ENCODE measurements around the gene C6orf15.

C6orf15 gene

DNA sequence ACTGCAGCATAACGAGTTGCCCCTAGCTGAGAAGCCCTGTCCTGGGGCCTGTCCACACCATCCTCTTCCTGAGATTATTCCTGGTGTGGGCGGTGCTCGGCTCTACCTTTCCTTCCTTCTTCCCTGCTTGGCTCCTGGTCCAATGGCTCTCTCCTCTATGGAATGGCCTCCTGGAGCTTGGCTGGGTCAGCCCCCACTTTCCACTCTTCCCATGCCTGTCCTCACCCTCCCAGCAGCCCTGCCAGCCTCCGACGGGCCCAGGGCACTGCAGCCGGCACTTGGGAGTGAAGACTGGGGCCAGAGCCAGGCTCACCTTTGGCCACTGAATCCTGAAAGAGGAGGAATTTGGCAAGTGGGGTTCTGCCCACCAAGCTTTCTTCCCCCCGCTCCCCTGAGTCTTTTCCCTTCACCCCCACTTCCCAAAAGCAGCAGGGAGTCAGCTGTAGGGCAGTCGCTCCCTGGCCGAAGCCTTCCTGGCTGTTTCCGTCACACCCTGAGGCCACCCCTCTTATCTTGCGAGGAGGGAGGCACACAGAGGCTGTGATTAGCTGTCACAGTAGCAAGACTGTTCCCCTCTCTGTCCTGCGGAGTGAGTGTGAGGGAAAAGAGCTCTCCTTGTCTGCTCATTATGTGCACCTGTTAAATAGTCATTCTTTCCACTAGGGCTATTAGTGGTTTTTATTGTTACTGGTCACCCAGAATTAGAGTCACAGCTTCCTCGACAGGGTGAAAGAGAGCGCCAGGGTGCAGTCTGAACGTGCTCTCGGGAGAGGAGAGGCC, 14.2 kb upstream of the C6orf15 start:
- H3K9me3 ChIP-seq, result no peaks in the 10 kb centered on the region
- TF ChIP-seq CTCF (IDR thresholded peaks at IDR 0.05; ENCODE audit: low read depth, low read length), result no peak
- H3K36me3 ChIP-seq, result no peaks in the 10 kb centered on the region
- no peak for DNase-seq
- no peak overlapping the region for H3K4me3 ChIP-seq (ENCODE audit: low read depth, low read length)
- no peaks in the 10 kb centered on the region; the same call in 1 of the 2 replicates for H3K4me1 ChIP-seq
- 0 out of 2 replicates have a peak, but pooled peaks cover 5% of the 10 kb centered on the region for H3K27me3 ChIP-seq

DNA sequence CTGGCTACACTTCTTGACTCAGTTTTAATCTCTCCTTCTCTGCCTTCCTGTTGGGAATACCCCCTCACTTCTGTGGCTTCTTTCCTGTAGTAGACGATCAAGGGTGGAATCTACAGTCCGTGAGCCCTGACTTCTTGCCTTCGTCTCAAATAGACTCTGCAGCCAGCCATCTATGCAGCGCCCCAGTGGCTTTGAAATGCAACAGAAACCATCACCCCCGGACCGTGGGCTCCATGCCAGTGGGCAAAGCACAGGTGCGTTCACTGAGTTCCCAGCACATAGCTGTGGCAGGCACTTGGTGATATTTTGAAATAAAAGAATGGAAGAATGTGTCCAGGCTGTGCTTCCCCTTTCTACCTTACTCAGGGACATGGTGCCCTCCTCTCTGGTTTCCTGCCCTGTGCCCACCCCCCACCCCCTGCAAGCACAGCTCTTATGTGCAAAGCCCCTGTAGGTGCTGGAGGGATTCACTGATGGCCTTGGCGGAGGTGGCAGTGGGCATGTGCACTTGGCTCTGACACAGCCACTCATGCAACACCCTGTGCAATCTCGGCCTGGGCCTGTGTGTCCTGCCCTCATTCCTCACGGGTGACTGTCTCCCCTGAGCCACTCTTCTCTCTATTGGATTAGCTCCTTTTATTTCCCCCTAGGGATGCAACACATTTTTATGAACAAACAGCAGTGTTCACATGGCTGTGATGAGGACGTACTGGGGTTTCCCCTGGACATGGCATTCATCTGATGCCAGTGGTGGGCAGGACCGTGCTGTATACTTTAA, 13.4 kb upstream of the C6orf15 start:
- no peak for TF ChIP-seq CTCF (IDR thresholded peaks at IDR 0.05; ENCODE audit: low read depth, low read length)
- Histone ChIP-seq H3K9me3 (no peaks in the 10 kb centered on the region), H3K4me3 (ENCODE audit: low read depth, low read length) (no peak overlapping the region), H3K4me1 (no peaks in the 10 kb centered on the region; the same call in 1 of the 2 replicates), H3K36me3 (no peaks in the 10 kb centered on the region), H3K27me3 (0 out of 2 replicates have a peak, but pooled peaks cover 5% of the 10 kb centered on the region)
- DNase-seq, result no peak

DNA sequence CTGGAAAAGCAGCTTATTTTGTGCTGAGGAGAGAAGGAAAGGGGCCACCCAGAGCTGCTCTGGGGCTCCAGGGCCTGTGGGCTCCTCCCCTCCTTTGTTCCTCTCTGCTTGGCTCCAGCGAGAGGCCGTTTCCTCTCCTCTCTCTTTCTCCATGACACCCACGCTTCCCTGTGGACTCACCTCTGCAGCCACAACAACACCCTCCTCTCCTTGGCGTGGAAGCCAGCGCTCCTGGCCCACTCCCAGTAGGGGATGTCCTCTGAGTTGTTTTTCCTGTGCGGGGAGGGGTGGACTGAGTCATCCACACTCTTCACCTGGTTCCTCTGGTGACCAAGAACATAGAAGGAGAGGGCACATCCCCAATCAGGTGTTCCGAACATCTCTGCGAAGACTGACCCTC, 12.8 kb upstream of the C6orf15 start:
- H3K4me3 ChIP-seq (ENCODE audit: low read depth, low read length), result no peak overlapping the region
- H3K36me3 ChIP-seq, result no peaks in the 10 kb centered on the region
- no peaks in the 10 kb centered on the region; the same call in 1 of the 2 replicates for H3K4me1 ChIP-seq
- no peak for DNase-seq
- no peaks in the 10 kb centered on the region for H3K9me3 ChIP-seq
- 0 out of 2 replicates have a peak, but pooled peaks cover 5% of the 10 kb centered on the region for H3K27me3 ChIP-seq
- TF ChIP-seq CTCF (IDR thresholded peaks at IDR 0.05; ENCODE audit: low read depth, low read length), result no peak

- TF ChIP-seq CTCF (IDR thresholded peaks at IDR 0.05; ENCODE audit: low read depth, low read length), result no peak
- Histone ChIP-seq H3K4me3 (ENCODE audit: low read depth, low read length) (no peak overlapping the region), H3K36me3 (no peaks in the 10 kb centered on the region), H3K9me3 (no peaks in the 10 kb centered on the region), H3K27me3 (peaks cover 15% of the 10 kb centered on the region), H3K4me1 (no peaks in the 10 kb centered on the region; the same call in 1 of the 2 replicates)
- peak; percentile 48 for DNase-seq
Measured at GRCh38 chr6:31122791-31123706, 10.7 kb upstream of the C6orf15 start.

DNA sequence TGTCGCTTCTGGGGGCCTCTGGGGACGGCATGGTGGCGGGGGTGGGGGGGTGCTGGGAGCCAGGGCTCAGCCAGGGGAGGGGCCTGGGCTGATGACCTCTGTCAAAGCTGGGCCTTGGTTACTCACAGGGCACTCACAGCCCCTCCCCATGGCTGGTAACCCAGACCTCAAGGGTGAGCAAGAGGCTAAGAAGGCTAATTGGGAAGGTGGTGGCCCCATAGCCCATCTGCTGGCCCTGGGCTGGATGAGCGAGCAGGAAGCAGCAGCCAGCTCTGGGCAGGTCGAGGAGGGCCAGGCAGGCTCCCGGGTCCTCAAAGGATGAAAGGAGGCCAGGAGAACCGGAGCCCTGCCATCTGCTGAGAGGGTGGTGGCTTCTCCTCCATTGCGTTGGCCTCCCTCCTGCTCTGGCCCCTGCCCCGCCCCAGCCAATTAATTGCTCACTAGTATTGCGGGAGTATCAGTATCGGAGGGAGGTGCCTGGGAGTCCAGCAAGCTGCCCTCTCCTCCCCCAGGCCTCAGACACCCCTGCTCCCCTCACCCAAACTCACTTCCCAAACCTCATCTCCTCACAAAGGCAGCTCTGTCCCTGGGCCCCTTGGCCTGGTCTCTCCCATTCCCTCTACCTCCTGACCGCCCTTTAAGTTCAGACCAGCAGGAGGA, 8.9 kb upstream of the C6orf15 start:
- DNase-seq, result no peak
- no peaks in the 10 kb centered on the region for H3K9me3 ChIP-seq
- H3K36me3 ChIP-seq, result no peaks in the 10 kb centered on the region
- H3K27me3 ChIP-seq, result peaks cover 17% of the 10 kb centered on the region
- H3K4me3 ChIP-seq (ENCODE audit: low read depth, low read length), result no peak overlapping the region
- no peak for TF ChIP-seq CTCF (IDR thresholded peaks at IDR 0.05; ENCODE audit: low read depth, low read length)
- H3K4me1 ChIP-seq, result no peaks in the 10 kb centered on the region
